MCF 10A (cell line): ENCODE measurements around the gene RAP1GAP. TPM values are rescaled to one million over a fixed set of nuclear protein-coding genes. Genes with fewer than 3 reads are reported as not detected.

Source experiments
- BruUV-seq: library from RNA; stranded (reverse); fragments of 400-500 nt; replicated peaks from 2 replicates; lab custom pipeline; 2021; lab: Mats Ljungman, UMichigan
- CTCF ChIA-PET: fragments of 300-600 bp; sonication (Branson Sonifier 250); formaldehyde crosslinking; extraction: SDS; loops from one replicate; lab custom pipeline; 2021; ENCODE audit warnings: antibody characterized with exemption, inconsistent platforms; lab: Yijun Ruan, JAX
- POLR2A ChIA-PET: fragments of 300-600, 350-650 bp; sonication (Branson Sonifier 250); formaldehyde crosslinking; extraction: SDS; loops from one replicate; lab custom pipeline; 2020; ENCODE audit warnings: antibody characterized with exemption, inconsistent platforms; lab: Yijun Ruan, JAX
- DNase-seq: peaks from one replicate; pipeline ENCODE4 v3.0.0-alpha.2; 2018; ENCODE audit not compliant: unreplicated experiment
- H3K27ac Mint-ChIP-seq: one replicate; pipeline ENCODE4 v1.8.0; 2022; ENCODE audit warnings: mild to moderate bottlenecking, low read depth, mixed read lengths; ENCODE audit not compliant: unreplicated experiment
- H3K27me3 Mint-ChIP-seq: one replicate; pipeline ENCODE4 v1.8.0; 2022; ENCODE audit warnings: mixed read lengths; ENCODE audit not compliant: insufficient read depth, unreplicated experiment
- H3K36me3 Mint-ChIP-seq: one replicate; pipeline ENCODE4 v1.8.0; 2022; ENCODE audit warnings: mild to moderate bottlenecking, moderate library complexity, mixed read lengths; ENCODE audit not compliant: insufficient read depth, unreplicated experiment
- H3K4me1 Mint-ChIP-seq: one replicate; pipeline ENCODE4 v1.8.0; 2022; ENCODE audit warnings: mixed read lengths; ENCODE audit not compliant: insufficient read depth, unreplicated experiment
- H3K4me3 Mint-ChIP-seq: one replicate; pipeline ENCODE4 v1.8.0; 2022; ENCODE audit warnings: mild to moderate bottlenecking, moderate library complexity, mixed read lengths; ENCODE audit not compliant: unreplicated experiment
- H3K9me3 Mint-ChIP-seq: one replicate; pipeline ENCODE4 v1.8.0; 2022; ENCODE audit warnings: mixed read lengths; ENCODE audit not compliant: unreplicated experiment
- intact Hi-C: fragments of 100-400 bp; cut with micrococcal nuclease; formaldehyde crosslinking; loops from 2 replicates; pipeline ENCODE4 v1.14.1; 2022
- total RNA-seq: library from RNA; stranded (reverse); gene quantifications from 2 replicates; pipeline ENCODE4 v1.2.3, GENCODE V29; 2022
- TF ChIP-seq, protein P1 (sequence below): fragments of 200-600 bp; IDR thresholded peaks from one replicate; pipeline ENCODE4 v1.8.0; 2022; ENCODE audit warnings: antibody characterized with exemption, mild to moderate bottlenecking; ENCODE audit not compliant: unreplicated experiment

Gene RAP1GAP
- total RNA-seq, 1 experiment from 2014 or later = not detected

DNA sequence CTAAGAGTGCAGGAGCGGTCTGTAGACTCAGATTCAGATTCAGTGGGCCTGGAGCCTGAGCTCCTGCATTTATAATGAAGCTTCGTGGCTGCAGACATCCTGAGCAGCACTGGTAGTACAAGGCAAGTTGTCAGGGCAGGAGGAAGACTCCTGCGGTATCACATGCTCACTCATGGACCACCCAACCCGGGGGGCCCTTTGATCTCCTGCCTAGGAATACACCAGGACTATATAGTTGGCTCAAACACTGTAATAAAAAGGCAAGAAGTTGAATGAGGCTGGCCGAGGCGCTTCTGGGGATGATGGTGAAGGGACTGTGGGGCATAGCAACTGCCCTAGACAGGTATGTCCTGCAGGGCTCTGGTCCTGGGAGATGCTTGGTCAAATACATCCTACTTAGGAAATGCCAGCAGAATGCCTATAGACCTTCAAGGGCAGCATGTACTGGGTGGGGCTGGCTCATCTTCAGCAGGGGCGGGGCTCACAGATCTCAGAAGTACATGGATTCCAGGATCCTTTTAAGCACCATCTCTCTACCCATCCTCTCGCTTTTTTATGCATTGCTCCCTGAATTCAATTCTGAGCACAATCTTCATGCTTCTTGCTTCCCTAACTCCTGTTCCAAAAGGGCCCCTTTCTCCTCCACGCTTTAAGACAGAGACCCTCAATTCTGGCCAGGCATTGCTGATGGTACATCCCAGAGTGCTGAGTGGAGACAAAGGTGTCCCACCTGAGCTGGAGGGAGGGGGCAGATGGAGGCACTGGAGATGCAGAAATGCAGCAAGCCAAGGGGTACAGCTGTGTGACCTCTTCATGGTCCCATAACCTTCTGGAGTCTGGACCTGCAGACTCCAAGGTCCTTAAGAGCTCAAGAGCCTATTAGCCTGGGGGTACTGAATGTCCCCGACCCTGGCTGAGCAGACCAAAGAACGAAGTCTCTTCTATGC, 2.1 kb upstream of the RAP1GAP start:
- CTCF ChIA-PET = interaction anchor here (0.7 to 1.3 kb wide), 2 partner anchors 10 to 163 kb away, joined by 3 to 4 read pairs; no protein-coding TSS in a partner anchor
- TF ChIP-seq, protein P1, sequence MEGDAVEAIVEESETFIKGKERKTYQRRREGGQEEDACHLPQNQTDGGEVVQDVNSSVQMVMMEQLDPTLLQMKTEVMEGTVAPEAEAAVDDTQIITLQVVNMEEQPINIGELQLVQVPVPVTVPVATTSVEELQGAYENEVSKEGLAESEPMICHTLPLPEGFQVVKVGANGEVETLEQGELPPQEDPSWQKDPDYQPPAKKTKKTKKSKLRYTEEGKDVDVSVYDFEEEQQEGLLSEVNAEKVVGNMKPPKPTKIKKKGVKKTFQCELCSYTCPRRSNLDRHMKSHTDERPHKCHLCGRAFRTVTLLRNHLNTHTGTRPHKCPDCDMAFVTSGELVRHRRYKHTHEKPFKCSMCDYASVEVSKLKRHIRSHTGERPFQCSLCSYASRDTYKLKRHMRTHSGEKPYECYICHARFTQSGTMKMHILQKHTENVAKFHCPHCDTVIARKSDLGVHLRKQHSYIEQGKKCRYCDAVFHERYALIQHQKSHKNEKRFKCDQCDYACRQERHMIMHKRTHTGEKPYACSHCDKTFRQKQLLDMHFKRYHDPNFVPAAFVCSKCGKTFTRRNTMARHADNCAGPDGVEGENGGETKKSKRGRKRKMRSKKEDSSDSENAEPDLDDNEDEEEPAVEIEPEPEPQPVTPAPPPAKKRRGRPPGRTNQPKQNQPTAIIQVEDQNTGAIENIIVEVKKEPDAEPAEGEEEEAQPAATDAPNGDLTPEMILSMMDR = no peak
- no peak overlapping the region for H3K4me3 Mint-ChIP-seq
- DNase-seq = no peak
- H3K27ac Mint-ChIP-seq = no peak overlapping the region
- POLR2A ChIA-PET = interaction anchor here (0.6 kb wide), 1 partner anchor 296 kb away, joined by 3 read pairs; no protein-coding TSS in a partner anchor
- no peaks in the 10 kb centered on the region for H3K4me1 Mint-ChIP-seq
- intact Hi-C loops = no loop called here
- peaks cover 21% of the 10 kb centered on the region for H3K36me3 Mint-ChIP-seq
- H3K27me3 Mint-ChIP-seq = no peaks in the 10 kb centered on the region
- no peaks in the 10 kb centered on the region for H3K9me3 Mint-ChIP-seq
- BruUV-seq = no TSS peak

- BruUV-seq = no TSS peak
- Mint-ChIP-seq H3K27me3 (no peaks in the 10 kb centered on the region), H3K36me3 (peaks cover 24% of the 10 kb centered on the region), H3K9me3 (no peaks in the 10 kb centered on the region), H3K27ac (no peak overlapping the region), H3K4me3 (no peak overlapping the region), H3K4me1 (no peaks in the 10 kb centered on the region)
- intact Hi-C loops = no loop called here
- POLR2A ChIA-PET = interaction anchor here (0.6 kb wide), 1 partner anchor 297 kb away, joined by 3 read pairs; no protein-coding TSS in a partner anchor
- TF ChIP-seq, protein P1 = no peak
- no peak for DNase-seq
- CTCF ChIA-PET = interaction anchor here (0.5 kb wide), 1 partner anchor 426 kb away, joined by 3 read pairs; no protein-coding TSS in a partner anchor
Observed at GRCh38 chr1:21670059-21670881, 1.1 kb upstream of the RAP1GAP start.

DNA sequence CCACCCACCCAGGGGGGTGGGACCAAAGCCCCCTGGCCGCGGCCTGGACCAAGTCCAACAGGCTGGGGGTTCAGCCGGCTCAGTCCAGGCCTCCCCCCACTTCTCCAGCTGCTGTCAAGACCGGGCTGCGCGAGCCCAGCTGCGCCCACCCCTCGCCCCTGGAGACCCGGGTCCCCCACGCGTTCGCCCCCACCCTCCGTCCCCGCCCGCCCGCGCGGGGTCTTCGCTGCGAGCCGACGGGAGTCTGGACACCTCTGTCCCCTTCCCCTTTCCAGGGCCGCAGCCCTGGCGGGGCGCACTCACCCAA, 253 bp downstream of the RAP1GAP start:
- TF ChIP-seq, protein P1 = no peak

More for the DNA sequence above, 253 bp downstream of the RAP1GAP start:
- DNase-seq = no peak
- Mint-ChIP-seq H3K27ac (no peak overlapping the region), H3K4me1 (no peaks in the 10 kb centered on the region), H3K27me3 (no peaks in the 10 kb centered on the region), H3K4me3 (no peak overlapping the region), H3K9me3 (no peaks in the 10 kb centered on the region), H3K36me3 (peaks cover 23% of the 10 kb centered on the region)
- no TSS peak for BruUV-seq
- intact Hi-C loops = no loop called here
- POLR2A ChIA-PET = no interaction called here
- CTCF ChIA-PET = no interaction called here
